ENCODE results near the gene CCDC69.

GRCh38 chr5:151138114-151138513, 85.8 kb downstream of the CCDC69 start:
- TF ChIP-seq PML (IDR thresholded peaks at IDR 0.05; ENCODE audit: low read length): no peak
- TF ChIP-seq, protein P1, sequence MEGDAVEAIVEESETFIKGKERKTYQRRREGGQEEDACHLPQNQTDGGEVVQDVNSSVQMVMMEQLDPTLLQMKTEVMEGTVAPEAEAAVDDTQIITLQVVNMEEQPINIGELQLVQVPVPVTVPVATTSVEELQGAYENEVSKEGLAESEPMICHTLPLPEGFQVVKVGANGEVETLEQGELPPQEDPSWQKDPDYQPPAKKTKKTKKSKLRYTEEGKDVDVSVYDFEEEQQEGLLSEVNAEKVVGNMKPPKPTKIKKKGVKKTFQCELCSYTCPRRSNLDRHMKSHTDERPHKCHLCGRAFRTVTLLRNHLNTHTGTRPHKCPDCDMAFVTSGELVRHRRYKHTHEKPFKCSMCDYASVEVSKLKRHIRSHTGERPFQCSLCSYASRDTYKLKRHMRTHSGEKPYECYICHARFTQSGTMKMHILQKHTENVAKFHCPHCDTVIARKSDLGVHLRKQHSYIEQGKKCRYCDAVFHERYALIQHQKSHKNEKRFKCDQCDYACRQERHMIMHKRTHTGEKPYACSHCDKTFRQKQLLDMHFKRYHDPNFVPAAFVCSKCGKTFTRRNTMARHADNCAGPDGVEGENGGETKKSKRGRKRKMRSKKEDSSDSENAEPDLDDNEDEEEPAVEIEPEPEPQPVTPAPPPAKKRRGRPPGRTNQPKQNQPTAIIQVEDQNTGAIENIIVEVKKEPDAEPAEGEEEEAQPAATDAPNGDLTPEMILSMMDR (IDR thresholded peaks at IDR 0.05 in 2 of 3, conservative IDR thresholded peaks at IDR 0.05 in 1 of 3; ENCODE audit: control insufficient read depth in 2 of 3, extremely low read depth in 1 of 3, insufficient read depth in 1 of 3, low read depth in 3 of 3, low read length in 3 of 3): no peak
- no peak for TF ChIP-seq HCFC1 (IDR thresholded peaks at IDR 0.05; ENCODE audit: low read length)
- TF ChIP-seq RB1 (IDR thresholded peaks at IDR 0.05; ENCODE audit: borderline replicate concordance): no peak
- TF ChIP-seq IRF5 (IDR thresholded peaks at IDR 0.05; ENCODE audit: borderline replicate concordance): no peak
- TF ChIP-seq EZH2 (IDR thresholded peaks at IDR 0.05; ENCODE audit: borderline replicate concordance, control insufficient read depth, low read depth, low read length): no peak
- no peak for TF ChIP-seq REST (IDR thresholded peaks at IDR 0.05; ENCODE audit: low read depth, low read length)
- TF ChIP-seq, protein P2, sequence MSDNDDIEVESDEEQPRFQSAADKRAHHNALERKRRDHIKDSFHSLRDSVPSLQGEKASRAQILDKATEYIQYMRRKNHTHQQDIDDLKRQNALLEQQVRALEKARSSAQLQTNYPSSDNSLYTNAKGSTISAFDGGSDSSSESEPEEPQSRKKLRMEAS (IDR thresholded peaks at IDR 0.05; ENCODE audit: low read depth, low read length): no peak
- TF ChIP-seq, protein P3, sequence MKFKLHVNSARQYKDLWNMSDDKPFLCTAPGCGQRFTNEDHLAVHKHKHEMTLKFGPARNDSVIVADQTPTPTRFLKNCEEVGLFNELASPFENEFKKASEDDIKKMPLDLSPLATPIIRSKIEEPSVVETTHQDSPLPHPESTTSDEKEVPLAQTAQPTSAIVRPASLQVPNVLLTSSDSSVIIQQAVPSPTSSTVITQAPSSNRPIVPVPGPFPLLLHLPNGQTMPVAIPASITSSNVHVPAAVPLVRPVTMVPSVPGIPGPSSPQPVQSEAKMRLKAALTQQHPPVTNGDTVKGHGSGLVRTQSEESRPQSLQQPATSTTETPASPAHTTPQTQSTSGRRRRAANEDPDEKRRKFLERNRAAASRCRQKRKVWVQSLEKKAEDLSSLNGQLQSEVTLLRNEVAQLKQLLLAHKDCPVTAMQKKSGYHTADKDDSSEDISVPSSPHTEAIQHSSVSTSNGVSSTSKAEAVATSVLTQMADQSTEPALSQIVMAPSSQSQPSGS (IDR thresholded peaks at IDR 0.05; ENCODE audit: low read length): no peak

Data from GM12878 (cell line).